Measurements from ENCODE around the gene KCNB1.

KCNB1 gene

GRCh38 chr20:49437057-49437456 is 45.4 kb downstream of the KCNB1 start:
- DNase-seq (ENCODE audit: low read depth, low spot score): no peak

GRCh38 chr20:49435639-49436038 is 46.8 kb downstream of the KCNB1 start:
- no peak for DNase-seq (ENCODE audit: low read depth, low spot score)

- DNase-seq (ENCODE audit: low read depth, low spot score): no peak
Measured at GRCh38 chr20:49433333-49433732, 49.1 kb downstream of the KCNB1 start.

GRCh38 chr20:49432550-49432949 is 49.9 kb downstream of the KCNB1 start:
- no peak for DNase-seq (ENCODE audit: low read depth, low spot score)

- DNase-seq (ENCODE audit: low read depth, low spot score): no peak
Measured at GRCh38 chr20:49431329-49431728, 51.1 kb downstream of the KCNB1 start.

GRCh38 chr20:49430320-49430719 is 52.1 kb downstream of the KCNB1 start:
- no peak for DNase-seq (ENCODE audit: low read depth, low spot score)

GRCh38 chr20:49427751-49428518 is 54.5 kb downstream of the KCNB1 start:
- no peak for DNase-seq (ENCODE audit: low read depth, low spot score)

- DNase-seq (ENCODE audit: low read depth, low spot score): no peak
Measured at GRCh38 chr20:49426873-49427272, 55.6 kb downstream of the KCNB1 start.

GRCh38 chr20:49426395-49426794 is 56.1 kb downstream of the KCNB1 start:
- DNase-seq (ENCODE audit: low read depth, low spot score): no peak

GRCh38 chr20:49424536-49424935 is 57.9 kb downstream of the KCNB1 start:
- no peak for DNase-seq (ENCODE audit: low read depth, low spot score)

GRCh38 chr20:49422161-49422560 is 60.3 kb downstream of the KCNB1 start:
- DNase-seq (ENCODE audit: low read depth, low spot score): no peak

GRCh38 chr20:49420811-49421295 is 61.6 kb downstream of the KCNB1 start:
- peak; percentile 37 for DNase-seq (ENCODE audit: low read depth, low spot score)

- peak; percentile 20 for DNase-seq (ENCODE audit: low read depth, low spot score)
Measured at GRCh38 chr20:49420292-49420691, 62.2 kb downstream of the KCNB1 start.

- no peak for DNase-seq (ENCODE audit: low read depth, low spot score)
Measured at GRCh38 chr20:49419785-49420184, 62.7 kb downstream of the KCNB1 start.

GRCh38 chr20:49418809-49419208 is 63.7 kb downstream of the KCNB1 start:
- DNase-seq (ENCODE audit: low read depth, low spot score): no peak

- DNase-seq (ENCODE audit: low read depth, low spot score): no peak
Measured at GRCh38 chr20:49417843-49418555, 64.5 kb downstream of the KCNB1 start.

GRCh38 chr20:49415668-49416044 is 66.8 kb downstream of the KCNB1 start:
- DNase-seq (ENCODE audit: low read depth, low spot score): no peak

GRCh38 chr20:49415005-49415667 is 67.3 kb downstream of the KCNB1 start:
- no peak for DNase-seq (ENCODE audit: low read depth, low spot score)

- DNase-seq (ENCODE audit: low read depth, low spot score): no peak
Measured at GRCh38 chr20:49413677-49414076, 68.8 kb downstream of the KCNB1 start.

GRCh38 chr20:49412953-49413352 is 69.5 kb downstream of the KCNB1 start:
- no peak for DNase-seq (ENCODE audit: low read depth, low spot score)

GRCh38 chr20:49412254-49412653 is 70.2 kb downstream of the KCNB1 start:
- no peak for DNase-seq (ENCODE audit: low read depth, low spot score)

GRCh38 chr20:49411221-49411925 is 71.1 kb downstream of the KCNB1 start:
- DNase-seq (ENCODE audit: low read depth, low spot score): no peak

Data from astrocyte of the hippocampus (primary cell).